Peyer's patch (tissue), 4 donors: ENCODE data around the gene KRTAP4-1.

Experiments used
- POLR2A ChIP-seq, 2 donors: fragments of 450-650 bp; IDR thresholded peaks; one replicate each; pipeline ENCODE4 v1.5.1; 2017; ENCODE audit warnings: antibody characterized with exemption in 2 of 2, mild to moderate bottlenecking in 2 of 2, moderate library complexity in 2 of 2
- TF ChIP-seq, protein P1 (sequence below), 6 experiments: fragments of 450-650 bp in 4 of 6; fragments of 200-600 bp in 2 of 6; sonication (generic) in 1 of 6; IDR thresholded peaks; one replicate each; pipeline ENCODE4 v1.5.1; 2017 to 2019; ENCODE audit warnings: antibody characterized with exemption in 6 of 6, mild to moderate bottlenecking in 3 of 6, moderate library complexity in 1 of 6

DNA sequence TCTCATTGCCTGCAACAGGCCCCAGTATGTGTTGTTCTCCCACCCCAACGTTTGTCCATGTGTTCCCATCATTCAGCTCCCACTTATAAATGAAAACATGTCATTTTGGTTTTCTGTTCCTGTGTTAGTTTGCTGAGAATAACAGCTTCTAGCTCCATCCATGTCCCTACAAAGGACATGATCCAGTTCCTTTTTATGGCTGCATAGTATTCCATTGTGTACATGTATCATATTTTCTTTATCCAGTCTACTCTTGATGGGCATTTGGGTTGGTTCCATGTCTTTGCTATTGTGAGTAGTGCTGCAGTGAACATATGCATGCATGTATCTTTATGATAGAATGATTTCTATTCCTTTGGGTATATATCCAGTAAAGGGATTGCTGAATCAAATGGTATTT, 31.0 kb upstream of the KRTAP4-1 start:
- TF ChIP-seq, protein P1, sequence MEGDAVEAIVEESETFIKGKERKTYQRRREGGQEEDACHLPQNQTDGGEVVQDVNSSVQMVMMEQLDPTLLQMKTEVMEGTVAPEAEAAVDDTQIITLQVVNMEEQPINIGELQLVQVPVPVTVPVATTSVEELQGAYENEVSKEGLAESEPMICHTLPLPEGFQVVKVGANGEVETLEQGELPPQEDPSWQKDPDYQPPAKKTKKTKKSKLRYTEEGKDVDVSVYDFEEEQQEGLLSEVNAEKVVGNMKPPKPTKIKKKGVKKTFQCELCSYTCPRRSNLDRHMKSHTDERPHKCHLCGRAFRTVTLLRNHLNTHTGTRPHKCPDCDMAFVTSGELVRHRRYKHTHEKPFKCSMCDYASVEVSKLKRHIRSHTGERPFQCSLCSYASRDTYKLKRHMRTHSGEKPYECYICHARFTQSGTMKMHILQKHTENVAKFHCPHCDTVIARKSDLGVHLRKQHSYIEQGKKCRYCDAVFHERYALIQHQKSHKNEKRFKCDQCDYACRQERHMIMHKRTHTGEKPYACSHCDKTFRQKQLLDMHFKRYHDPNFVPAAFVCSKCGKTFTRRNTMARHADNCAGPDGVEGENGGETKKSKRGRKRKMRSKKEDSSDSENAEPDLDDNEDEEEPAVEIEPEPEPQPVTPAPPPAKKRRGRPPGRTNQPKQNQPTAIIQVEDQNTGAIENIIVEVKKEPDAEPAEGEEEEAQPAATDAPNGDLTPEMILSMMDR (IDR thresholded peaks at IDR 0.05): no peak
- no peak for TF ChIP-seq POLR2A (IDR thresholded peaks at IDR 0.05)
